Measurements from ENCODE around the gene ARRB2.
"Not testable (repeated sequence)": the region's sequence is repeated elsewhere in the genome, so short reads cannot be mapped to it uniquely, and the experiment has no call there.

Gene ARRB2

DNA sequence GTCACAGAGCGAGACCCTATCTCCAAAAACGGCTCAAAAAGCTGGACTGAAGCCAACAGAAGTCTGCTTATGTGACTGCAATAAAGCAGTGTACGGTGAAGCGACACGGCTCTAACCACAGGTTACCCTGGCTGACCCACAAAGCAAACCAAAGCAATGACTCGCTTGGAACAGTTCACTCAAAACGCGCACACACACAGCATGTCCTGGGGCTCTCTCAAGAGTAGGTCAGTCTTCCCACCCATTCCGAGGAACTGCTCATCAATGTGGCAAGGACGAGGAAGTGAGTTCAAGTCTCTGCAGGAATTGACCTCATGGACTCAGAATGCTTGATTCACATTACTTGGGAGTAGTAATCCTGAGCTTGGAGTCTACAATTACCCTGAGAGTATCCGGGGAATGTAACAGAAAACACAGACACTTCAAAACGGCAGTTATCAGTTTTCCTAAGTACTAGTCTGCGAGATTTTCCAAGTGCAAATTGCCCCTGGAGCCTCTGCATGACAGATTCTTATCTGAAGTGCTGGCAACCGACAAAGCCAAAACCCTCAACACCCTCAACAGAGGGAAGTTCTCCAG, 31.9 kb upstream of the ARRB2 start:
- Histone ChIP-seq H3K4me1 (ENCODE audit: insufficient read depth, low read length) (no peaks in the 10 kb centered on the region), H3K36me3 (ENCODE audit: insufficient read depth, low read length) (peaks cover 77% of the 10 kb centered on the region), H2AFZ (ENCODE audit: low read depth, low read length) (no peak overlapping the region), H3K27me3 (ENCODE audit: insufficient read depth, low read length) (no peaks in the 10 kb centered on the region), H3K9me3 (ENCODE audit: low read length) (no peaks in the 10 kb centered on the region), H3K4me3 (ENCODE audit: low read length) (no peak overlapping the region)

DNA sequence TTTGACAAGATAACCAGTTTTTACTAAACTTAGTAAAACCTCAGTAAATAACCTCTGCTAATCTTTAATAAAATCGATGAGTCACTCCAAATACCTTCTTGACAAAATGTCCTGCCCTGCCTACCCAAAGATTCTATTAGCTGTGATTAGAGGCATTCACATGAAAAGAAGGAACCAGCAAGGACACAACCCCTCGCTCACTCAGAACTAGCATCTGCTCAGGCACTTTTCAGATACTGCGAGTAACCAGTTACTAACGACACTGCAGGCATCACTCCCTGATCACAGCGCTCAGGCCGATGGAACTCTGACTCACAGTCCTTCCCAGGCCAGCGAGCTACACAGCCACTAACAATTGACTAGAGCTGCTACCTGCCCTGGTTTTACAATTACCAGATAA, 30.8 kb upstream of the ARRB2 start:
- H3K27me3 ChIP-seq (ENCODE audit: insufficient read depth, low read length), result no peaks in the 10 kb centered on the region
- H3K4me1 ChIP-seq (ENCODE audit: insufficient read depth, low read length), result no peaks in the 10 kb centered on the region
- H3K4me3 ChIP-seq (ENCODE audit: low read length), result no peak overlapping the region
- H3K9me3 ChIP-seq (ENCODE audit: low read length), result no peaks in the 10 kb centered on the region
- peaks cover 67% of the 10 kb centered on the region for H3K36me3 ChIP-seq (ENCODE audit: insufficient read depth, low read length)
- H2AFZ ChIP-seq (ENCODE audit: low read depth, low read length), result no peak overlapping the region

DNA sequence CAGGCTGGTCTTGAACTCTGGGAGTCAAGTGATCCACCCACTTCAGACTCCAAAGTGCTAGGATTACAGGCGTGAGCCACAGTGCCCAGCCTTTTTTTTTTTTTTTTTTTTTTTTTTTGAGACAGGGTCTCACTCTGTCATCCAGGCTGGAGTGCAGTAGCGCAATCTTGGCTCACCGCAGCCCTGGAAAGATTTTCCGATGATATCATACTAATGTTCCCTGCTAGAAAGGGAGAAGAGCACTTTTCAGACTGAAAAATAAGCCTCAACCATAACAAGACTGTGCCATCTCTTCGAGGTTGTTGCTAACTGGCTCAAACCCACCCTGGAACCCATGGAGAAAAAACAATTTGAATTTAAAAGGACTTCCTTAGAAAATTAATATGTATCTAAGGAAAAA, 26.7 kb upstream of the ARRB2 start:
- H3K36me3 ChIP-seq (ENCODE audit: insufficient read depth, low read length), result peaks cover 52% of the 10 kb centered on the region
- not testable (repeated sequence) for H3K4me1 ChIP-seq (ENCODE audit: insufficient read depth, low read length); H2AFZ ChIP-seq (ENCODE audit: low read depth, low read length); H3K9me3 ChIP-seq (ENCODE audit: low read length); H3K27me3 ChIP-seq (ENCODE audit: insufficient read depth, low read length); H3K4me3 ChIP-seq (ENCODE audit: low read length)

DNA sequence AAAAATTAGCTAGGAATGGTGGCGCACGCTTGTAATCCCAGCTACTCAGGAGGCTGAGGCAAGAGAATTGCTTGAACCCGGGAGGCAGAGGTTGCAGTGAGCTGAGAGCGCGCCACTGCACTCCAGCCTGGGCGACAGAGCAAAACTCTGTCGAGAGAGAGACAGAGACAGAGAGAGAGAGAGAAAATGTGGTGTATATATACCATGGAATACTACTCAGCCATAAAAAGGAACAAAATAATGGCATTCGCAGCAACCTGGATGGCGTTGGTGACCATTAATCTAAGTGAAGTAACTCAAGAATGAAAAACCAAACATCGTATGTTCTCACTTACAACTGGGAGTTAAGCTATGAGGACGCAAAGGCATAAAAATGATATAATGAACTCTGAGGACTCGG, 20.6 kb upstream of the ARRB2 start:
- not testable (repeated sequence) for H3K9me3 ChIP-seq (ENCODE audit: low read length); H3K4me1 ChIP-seq (ENCODE audit: insufficient read depth, low read length); H2AFZ ChIP-seq (ENCODE audit: low read depth, low read length); H3K27me3 ChIP-seq (ENCODE audit: insufficient read depth, low read length); H3K4me3 ChIP-seq (ENCODE audit: low read length)
- H3K36me3 ChIP-seq (ENCODE audit: insufficient read depth, low read length), result peaks cover 49% of the 10 kb centered on the region

DNA sequence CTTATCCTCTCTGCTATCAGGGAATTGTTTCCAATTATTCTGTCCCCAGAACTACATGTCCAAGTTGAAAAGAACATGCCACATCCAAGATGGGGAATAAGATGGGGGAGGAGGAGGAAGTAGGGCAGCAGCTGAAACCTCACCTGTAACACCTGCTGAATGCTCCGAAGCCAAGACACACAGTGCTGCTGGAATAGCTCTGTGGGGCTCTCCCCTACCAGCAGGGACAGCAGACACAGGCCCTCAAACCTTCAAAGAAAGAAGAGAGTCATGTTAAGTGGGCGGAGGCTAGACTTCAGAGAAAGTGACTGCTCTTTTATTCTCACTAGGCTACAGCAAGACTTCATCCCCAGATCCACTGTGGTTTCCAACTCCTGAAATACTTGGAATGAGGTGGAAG, 19.7 kb upstream of the ARRB2 start:
- Histone ChIP-seq H3K4me1 (ENCODE audit: insufficient read depth, low read length) (no peaks in the 10 kb centered on the region), H3K36me3 (ENCODE audit: insufficient read depth, low read length) (peaks cover 46% of the 10 kb centered on the region), H3K9me3 (ENCODE audit: low read length) (peaks cover 5% of the 10 kb centered on the region), H3K4me3 (ENCODE audit: low read length) (no peak overlapping the region), H3K27me3 (ENCODE audit: insufficient read depth, low read length) (no peaks in the 10 kb centered on the region), H2AFZ (ENCODE audit: low read depth, low read length) (no peak overlapping the region)

DNA sequence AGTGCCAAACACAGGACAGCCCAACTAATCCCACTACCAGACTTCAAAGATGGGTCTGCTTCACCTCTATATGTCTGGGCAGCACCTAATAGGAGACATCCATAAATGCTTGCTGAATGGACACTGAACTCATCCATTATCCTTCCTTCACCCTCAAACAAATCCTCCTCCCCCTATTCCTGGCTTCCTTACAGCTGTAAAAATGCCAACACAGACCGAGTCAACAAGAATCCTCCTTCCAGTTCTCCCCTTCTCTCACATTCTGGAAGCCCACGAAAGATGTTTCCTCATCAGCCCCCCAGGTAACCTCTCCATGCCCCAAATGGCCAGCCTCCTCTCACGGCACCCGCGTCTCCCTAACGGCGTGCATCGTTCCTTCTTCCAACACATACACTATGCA, 18.7 kb upstream of the ARRB2 start:
- H3K4me3 ChIP-seq (ENCODE audit: low read length), result no peak overlapping the region
- no peak overlapping the region for H2AFZ ChIP-seq (ENCODE audit: low read depth, low read length)
- H3K4me1 ChIP-seq (ENCODE audit: insufficient read depth, low read length), result no peaks in the 10 kb centered on the region
- H3K27me3 ChIP-seq (ENCODE audit: insufficient read depth, low read length), result no peaks in the 10 kb centered on the region
- H3K9me3 ChIP-seq (ENCODE audit: low read length), result peaks cover 5% of the 10 kb centered on the region
- peaks cover 48% of the 10 kb centered on the region for H3K36me3 ChIP-seq (ENCODE audit: insufficient read depth, low read length)

DNA sequence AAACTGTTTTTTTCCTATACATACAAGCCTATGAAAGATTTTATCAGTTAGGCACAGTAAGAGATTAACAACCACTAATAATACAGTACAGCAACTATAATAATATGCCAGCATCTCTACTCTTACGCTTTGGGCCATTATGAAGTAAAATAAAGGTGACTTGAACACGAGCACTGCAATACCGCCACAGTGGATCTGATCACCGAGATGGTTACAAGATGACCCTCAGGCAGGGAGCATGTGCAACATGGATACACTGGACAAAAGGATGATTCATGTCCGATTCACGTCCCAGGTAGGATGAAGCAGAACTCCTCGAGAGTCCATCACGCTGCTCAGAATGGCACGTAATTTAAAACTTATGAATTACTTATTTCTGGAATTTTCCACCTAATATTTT, 17.0 kb upstream of the ARRB2 start:
- Histone ChIP-seq H3K4me3 (ENCODE audit: low read length) (no peak overlapping the region), H3K27me3 (ENCODE audit: insufficient read depth, low read length) (no peaks in the 10 kb centered on the region), H3K9me3 (ENCODE audit: low read length) (peaks cover 5% of the 10 kb centered on the region), H3K36me3 (ENCODE audit: insufficient read depth, low read length) (peaks cover 52% of the 10 kb centered on the region), H2AFZ (ENCODE audit: low read depth, low read length) (no peak overlapping the region), H3K4me1 (ENCODE audit: insufficient read depth, low read length) (no peaks in the 10 kb centered on the region)

DNA sequence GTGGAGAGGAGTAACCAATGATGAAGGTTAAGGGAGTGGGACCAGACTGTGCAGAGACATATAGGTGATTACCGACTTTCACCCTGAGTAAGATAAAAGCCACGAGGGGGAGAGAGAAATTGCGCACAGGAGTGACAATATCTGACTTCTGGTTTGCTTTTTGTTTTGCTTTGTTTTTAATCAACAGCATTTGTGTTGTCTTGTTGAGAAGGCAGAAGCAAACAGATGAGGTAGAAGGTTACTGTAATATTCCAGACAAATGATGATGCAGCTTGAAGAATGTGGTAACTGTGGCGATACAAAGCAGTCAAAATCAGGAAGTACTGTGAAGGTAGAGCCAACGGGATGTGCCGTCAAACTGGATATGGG, 14.0 kb upstream of the ARRB2 start:
- Histone ChIP-seq H2AFZ (ENCODE audit: low read depth, low read length) (no peak overlapping the region), H3K4me1 (ENCODE audit: insufficient read depth, low read length) (peaks cover 1% of the 10 kb centered on the region), H3K27me3 (ENCODE audit: insufficient read depth, low read length) (no peaks in the 10 kb centered on the region), H3K4me3 (ENCODE audit: low read length) (no peak overlapping the region), H3K9me3 (ENCODE audit: low read length) (peaks cover 2% of the 10 kb centered on the region), H3K36me3 (ENCODE audit: insufficient read depth, low read length) (peaks cover 37% of the 10 kb centered on the region)

DNA sequence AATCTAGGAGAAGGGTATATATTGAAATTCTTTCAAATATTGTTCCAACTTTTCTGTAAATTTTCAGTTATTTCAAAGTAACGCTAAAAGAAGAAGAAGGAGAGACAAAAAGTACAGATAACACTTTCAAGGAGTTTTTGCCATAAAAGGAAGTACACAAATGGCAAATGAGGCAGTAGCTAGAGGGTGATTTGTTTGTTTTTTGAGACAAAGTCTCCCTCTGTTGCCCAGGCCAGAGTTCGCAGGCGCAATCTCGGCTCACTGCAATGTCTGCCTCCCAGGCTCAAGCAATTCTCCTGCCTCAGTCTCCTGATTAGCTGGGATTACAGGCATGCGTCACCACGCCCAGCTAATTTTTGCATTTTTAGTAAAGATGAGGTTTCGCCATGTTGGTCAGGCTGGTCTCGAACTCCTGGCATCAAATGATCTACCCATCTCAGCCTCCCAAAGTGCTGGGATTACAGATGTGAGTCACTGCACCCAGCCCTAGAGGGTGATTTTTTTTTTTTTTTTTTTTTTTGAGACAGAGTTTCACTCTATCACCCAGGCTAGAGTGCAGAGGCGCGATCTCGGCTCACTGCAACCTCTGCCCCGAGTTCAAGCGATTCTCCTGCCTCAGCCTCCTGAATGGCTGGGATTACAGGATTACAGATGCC, 10.9 kb upstream of the ARRB2 start:
- H3K9me3 ChIP-seq (ENCODE audit: low read length); H3K4me3 ChIP-seq (ENCODE audit: low read length); H3K27me3 ChIP-seq (ENCODE audit: insufficient read depth, low read length); H2AFZ ChIP-seq (ENCODE audit: low read depth, low read length): not testable (repeated sequence)
- Histone ChIP-seq H3K36me3 (ENCODE audit: insufficient read depth, low read length) (peaks cover 33% of the 10 kb centered on the region), H3K4me1 (ENCODE audit: insufficient read depth, low read length) (peaks cover 13% of the 10 kb centered on the region)

DNA sequence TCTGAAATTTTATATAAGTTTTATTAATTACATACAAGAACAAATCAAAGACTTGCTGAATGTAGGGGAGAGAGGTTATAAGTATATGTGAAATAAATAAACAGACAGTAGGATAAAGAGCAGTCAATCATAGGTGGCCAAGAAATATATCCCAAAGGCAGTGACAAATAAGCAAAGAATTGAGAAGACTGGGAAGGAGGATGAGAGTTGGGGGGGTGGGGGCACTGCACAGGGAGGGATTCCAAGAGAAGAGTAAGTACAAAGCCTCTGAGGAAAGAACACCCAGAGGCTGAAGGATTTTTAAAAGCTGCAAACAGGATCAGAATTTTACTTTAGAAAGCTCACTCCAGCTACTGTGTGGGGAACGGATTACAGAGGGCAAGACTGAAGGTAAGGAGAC, 9.3 kb upstream of the ARRB2 start:
- Histone ChIP-seq H3K4me3 (ENCODE audit: low read length) (no peak overlapping the region), H3K4me1 (ENCODE audit: insufficient read depth, low read length) (peaks cover 13% of the 10 kb centered on the region), H3K36me3 (ENCODE audit: insufficient read depth, low read length) (peaks cover 27% of the 10 kb centered on the region), H3K27me3 (ENCODE audit: insufficient read depth, low read length) (no peaks in the 10 kb centered on the region), H2AFZ (ENCODE audit: low read depth, low read length) (no peak overlapping the region), H3K9me3 (ENCODE audit: low read length) (no peaks in the 10 kb centered on the region)

DNA sequence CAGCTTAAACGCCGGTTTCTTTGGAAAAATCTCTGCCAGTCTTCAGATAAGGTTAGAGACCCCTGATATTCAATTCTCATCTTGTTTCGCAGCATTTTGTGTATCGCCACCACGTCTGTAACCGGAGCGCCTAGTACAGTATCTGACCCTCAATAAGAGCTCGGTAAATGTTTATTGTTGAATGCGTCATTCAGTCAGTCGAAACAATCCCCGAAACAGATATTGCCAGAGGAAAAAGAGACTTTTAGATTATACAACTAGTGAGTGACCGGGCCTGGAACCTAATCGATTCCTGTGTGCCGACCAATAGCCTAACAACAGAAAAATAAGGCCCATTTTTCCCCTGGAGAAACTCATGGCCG, 7.1 kb upstream of the ARRB2 start:
- peak overlapping the region; percentile 65 for H3K4me3 ChIP-seq (ENCODE audit: low read length)
- peaks cover 8% of the 10 kb centered on the region for H3K36me3 ChIP-seq (ENCODE audit: insufficient read depth, low read length)
- no peaks in the 10 kb centered on the region for H3K9me3 ChIP-seq (ENCODE audit: low read length)
- H3K4me1 ChIP-seq (ENCODE audit: insufficient read depth, low read length), result peaks cover 13% of the 10 kb centered on the region
- H3K27me3 ChIP-seq (ENCODE audit: insufficient read depth, low read length), result no peaks in the 10 kb centered on the region
- H2AFZ ChIP-seq (ENCODE audit: low read depth, low read length), result no peak overlapping the region

DNA sequence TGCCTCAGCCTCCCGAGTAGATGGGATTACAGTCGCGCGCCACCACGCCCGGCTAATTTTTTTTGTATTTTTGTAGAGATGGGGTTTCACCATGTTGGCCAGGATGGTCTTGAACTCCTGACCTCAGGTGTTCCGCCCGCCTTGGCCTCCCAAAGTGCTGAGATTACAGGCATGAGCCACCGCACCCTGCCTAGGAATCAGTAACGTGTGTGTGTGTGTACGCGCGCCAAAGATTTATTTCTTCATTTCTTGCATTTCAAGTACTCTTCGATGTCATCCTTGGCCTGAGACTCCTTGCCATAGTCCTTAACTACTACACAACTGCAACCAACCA, 5.9 kb upstream of the ARRB2 start:
- H3K9me3 ChIP-seq (ENCODE audit: low read length); H3K36me3 ChIP-seq (ENCODE audit: insufficient read depth, low read length); H2AFZ ChIP-seq (ENCODE audit: low read depth, low read length); H3K27me3 ChIP-seq (ENCODE audit: insufficient read depth, low read length): not testable (repeated sequence)
- Histone ChIP-seq H3K4me1 (ENCODE audit: insufficient read depth, low read length) (peaks cover 14% of the 10 kb centered on the region), H3K4me3 (ENCODE audit: low read length) (peak overlapping the region; percentile 65)

DNA sequence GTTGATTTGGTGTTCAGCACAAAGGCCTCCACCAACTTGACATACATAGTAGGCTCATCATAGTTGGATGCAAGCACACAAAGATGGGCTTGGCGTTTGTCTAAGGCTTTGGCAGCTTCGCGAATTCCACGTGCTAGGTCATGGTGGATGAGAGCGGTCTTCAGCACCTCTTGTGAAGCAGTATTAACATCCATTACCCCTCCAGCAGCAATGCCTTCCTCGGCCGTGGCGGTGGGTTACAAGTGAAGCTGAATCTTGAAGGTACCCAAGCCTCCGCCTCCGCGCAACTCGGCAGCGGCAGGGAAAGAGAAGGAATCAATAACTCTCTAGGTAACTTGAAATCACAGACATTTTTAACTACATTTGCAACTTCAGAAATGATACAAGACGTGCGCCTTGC, 5.4 kb upstream of the ARRB2 start:
- H3K9me3 ChIP-seq (ENCODE audit: low read length), result no peaks in the 10 kb centered on the region
- H2AFZ ChIP-seq (ENCODE audit: low read depth, low read length), result no peak overlapping the region
- H3K4me3 ChIP-seq (ENCODE audit: low read length), result peak overlapping the region; percentile 65

DNA sequence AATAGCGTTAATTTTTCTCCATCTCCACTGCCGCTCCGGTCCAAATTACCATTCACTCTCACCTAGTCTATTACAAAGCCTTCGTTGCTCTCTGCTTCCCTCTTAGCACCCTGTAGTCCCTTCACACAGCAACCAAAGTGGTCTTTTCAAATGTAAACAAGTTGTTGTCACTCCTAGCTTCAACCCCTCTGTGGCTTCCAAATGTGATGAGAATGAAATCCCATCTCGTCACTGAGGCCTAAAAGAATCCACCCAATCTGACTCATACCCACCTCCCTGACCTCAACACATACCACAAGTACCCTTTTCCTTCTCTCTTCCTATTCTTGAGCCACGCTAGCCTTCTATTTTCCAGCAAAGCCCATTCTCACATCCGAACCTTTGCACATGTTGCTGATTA, 4.3 kb upstream of the ARRB2 start:
- Histone ChIP-seq H2AFZ (ENCODE audit: low read depth, low read length) (no peak overlapping the region), H3K4me1 (ENCODE audit: insufficient read depth, low read length) (peaks cover 18% of the 10 kb centered on the region), H3K9me3 (ENCODE audit: low read length) (no peaks in the 10 kb centered on the region), H3K27me3 (ENCODE audit: insufficient read depth, low read length) (no peaks in the 10 kb centered on the region), H3K36me3 (ENCODE audit: insufficient read depth, low read length) (peaks cover 3% of the 10 kb centered on the region), H3K4me3 (ENCODE audit: low read length) (no peak overlapping the region)

More for the DNA sequence above, 5.4 kb upstream of the ARRB2 start:
- Histone ChIP-seq H3K4me1 (ENCODE audit: insufficient read depth, low read length) (peaks cover 16% of the 10 kb centered on the region), H3K27me3 (ENCODE audit: insufficient read depth, low read length) (no peaks in the 10 kb centered on the region), H3K36me3 (ENCODE audit: insufficient read depth, low read length) (peaks cover 8% of the 10 kb centered on the region)

Data from neuron (in vitro differentiated cells).